Sciatic nerve (tissue), 2 donors: ENCODE measurements around the gene DAB2IP. TPM values are rescaled to one million over a fixed set of nuclear protein-coding genes. Genes with fewer than 3 reads are reported as not detected.
A peak's percentile ranks its signal among the peaks of the same experiment; 100 is the strongest.

Experiments
- ATAC-seq: fragments of 200-7000 bp; cut with Tn5 transposase; one replicate; pipeline ENCODE4 v1.9.1; 2020; ENCODE audit warnings: mild to moderate bottlenecking, moderate library complexity
- DNase-seq: peaks from one replicate; pipeline ENCODE4 v3.0.0-alpha.2; 2020; ENCODE audit warnings: low spot score
- intact Hi-C: fragments of 100-400 bp; cut with DNase I; formaldehyde crosslinking; loops from one replicate; pipeline ENCODE4 v1.14.2; 2022
- total RNA-seq: library from RNA; stranded (reverse); fragmentation: NEBNext Ultra II Directional; extraction: Animal tissue kit (Norgen Biotek cat#: 25700); gene quantifications from one replicate; pipeline ENCODE4 v1.2.1, GENCODE V29; 2021
- donor health status: DM: no; HTN: no; CAD: no.
- donor health status: DM: no; HTN: no; CAD: no.

DAB2IP gene
- total RNA-seq, 1 donor from 2014 or later: 70.7 TPM

DNA sequence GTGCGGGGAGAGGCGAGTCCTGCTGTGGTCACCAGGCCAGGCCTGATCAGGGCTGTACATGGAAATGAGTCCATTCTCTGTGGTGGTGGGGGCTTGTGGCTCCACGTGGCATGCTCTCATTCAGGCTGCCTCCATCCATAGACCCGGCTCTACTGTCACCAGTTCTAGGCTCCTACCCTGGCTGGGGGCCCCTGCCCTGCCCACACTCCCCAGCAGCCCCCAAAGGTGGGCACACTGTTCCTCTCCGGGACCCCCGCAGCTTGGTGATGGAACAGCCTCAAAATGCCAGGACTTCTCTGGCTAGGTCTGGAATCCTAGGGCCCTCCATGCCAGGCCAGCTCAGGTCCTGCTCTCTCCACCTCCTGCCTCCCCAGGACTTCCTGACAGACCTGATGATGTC lies 111.7 kb downstream of the DAB2IP start:
- ATAC-seq (no peak), DNase-seq (no peak)
- intact Hi-C loops: no loop called here

DNA sequence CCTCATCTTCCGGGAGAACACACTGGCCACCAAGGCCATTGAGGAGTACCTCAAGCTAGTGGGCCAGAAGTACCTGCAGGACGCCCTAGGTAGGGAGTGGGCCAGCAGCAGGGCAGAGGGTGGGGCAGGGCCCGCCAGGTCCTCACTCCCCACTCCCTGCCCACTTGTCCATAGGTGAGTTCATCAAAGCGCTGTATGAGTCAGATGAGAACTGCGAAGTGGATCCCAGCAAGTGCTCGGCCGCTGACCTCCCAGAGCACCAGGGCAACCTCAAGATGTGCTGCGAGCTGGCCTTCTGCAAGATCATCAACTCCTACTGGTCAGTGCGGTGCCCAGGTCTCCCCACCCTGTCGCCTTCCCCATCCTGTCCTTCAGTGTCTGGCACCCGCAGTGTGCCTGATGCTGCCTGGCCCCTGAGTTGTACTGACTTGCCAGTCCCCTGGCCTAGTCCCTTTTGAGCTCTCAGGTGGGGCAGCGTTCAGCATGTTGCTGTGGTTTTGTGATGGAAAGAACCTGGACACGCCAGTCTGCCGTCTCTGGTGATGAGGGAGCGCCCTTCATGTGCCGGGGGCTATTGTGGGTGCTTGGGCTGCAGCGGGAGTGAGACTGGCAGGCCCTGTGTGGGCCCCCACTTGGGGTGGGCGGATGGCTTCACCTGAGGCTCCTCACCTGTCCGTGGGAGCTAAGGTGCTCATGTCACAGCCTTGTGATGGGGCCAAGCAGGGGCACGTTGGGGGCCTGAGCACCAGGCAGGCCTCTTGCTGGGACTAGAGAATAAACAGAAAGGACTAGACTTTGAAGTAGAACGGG lies 112.3 kb downstream of the DAB2IP start:
- no peak for DNase-seq
- intact Hi-C loops: no loop called here
- ATAC-seq: no peak

DNA sequence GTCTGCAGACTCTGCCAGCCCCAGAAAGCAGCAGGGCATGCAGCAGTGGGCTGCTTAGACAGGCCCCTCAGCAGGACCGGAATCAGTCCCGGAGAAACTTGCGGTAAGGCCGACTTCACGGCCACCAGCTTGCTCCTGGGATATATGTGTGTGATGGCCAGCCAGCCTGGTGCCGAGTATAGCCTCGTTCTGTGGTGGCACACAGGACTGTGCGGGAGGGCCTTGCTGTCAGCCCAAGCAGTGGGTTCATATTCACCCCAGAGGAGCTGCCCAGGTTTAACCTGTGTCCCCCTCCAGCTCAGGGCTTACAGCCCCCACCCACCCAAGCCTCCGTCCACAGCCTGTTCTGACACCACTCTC lies 112.9 kb downstream of the DAB2IP start:
- ATAC-seq (no peak), DNase-seq (no peak)
- intact Hi-C loops: no loop called here

DNA sequence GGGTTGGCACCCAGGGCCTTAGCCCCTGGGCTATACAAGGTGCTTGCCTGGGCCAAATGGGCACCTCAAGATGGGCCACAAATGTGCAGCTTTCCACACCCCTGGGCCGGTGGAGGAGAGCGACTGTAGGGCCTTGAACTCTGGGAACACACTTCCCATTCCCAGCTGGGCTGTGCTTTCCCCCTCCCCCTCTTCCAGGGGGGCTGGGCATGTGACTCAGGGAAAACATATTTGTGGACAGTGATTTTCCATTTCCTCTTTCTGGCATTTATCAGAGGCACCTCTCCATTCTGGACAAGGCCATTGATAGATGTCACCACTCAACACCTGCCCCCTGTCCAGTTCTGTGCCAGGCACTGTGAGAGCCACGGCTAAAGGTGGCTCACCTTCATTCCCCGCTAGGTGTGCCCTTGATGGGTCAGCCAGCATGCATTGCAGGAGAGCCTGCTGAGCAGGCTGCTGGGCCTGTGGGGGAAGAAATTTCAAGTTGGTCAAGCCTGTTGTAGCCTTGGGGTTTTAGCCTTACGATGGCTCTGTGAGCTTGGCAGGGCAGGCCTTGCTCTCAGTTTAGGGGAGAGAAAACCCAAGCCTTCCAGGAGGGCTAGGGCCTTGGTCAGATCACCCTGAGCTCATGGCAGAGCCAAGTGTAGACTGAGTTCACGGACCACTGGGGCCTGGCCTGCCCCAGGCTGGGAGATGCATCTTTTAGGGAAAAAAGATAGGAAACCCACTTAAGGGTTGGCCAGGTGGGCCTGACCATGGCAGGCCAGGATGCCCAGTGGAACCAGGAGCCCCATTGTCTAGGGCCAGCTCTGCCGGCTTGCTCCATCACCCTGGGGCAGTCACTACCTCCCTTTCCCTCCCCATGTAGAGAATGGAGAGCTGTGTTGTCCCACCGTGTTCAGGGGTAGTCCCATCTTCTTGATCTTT lies 113.9 kb downstream of the DAB2IP start:
- ATAC-seq (peak; percentile 60), DNase-seq (no peak)
- intact Hi-C loops: no loop called here

DNA sequence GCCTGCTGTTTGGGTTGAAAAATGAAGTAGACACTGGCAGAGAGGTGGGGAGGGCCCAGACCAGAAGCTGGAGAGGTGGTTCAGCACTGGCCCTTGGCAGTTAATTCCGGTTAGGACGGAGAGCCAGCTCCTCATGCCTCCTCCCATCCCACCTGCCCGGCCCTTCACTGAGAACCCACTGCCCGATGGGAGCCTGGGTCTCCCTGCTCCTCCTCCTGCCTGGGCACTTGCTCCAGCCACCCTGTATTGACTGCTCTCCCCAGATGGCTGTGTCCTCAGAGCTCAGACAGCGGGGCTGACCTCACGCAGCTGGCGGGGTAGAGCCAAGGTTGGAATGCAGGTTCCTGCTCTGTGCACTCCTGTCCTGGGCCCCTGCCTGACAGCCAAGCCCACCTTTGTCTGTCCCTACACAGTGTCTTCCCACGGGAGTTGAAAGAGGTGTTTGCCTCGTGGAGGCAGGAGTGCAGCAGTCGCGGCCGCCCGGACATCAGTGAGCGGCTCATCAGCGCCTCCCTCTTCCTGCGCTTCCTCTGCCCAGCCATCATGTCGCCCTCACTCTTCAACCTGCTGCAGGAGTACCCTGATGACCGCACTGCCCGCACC lies 114.7 kb downstream of the DAB2IP start:
- no peak for DNase-seq
- no peak for ATAC-seq
- intact Hi-C loops: no loop called here

DNA sequence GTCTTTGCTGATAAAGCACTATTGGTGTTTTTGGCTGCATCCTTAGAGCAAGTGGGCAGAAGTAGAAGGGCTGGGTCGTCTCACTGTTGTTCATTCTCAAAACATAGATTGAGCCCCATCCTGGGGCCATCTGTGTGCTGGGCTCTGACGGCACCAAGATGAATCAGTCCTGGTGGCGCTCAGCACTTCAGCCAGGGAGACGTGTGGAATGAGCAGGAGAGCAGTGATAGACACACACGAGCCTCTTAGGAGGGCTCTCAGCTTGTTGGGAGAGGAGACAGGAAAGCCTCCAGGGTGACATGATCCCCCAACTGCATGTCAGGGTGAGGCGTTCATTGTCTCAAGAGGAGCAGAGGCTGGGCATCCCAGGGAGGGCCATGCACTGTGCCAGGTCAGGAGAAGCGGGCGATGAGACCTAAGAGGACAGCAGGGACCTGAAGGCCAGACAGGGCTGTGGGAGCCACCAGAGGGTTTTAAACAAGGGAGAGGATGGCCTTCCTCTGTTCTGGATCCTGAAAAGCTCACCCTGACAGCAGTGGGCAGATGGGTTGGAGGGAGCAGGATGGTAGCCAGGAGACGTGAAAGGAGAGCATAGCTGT lies 115.8 kb downstream of the DAB2IP start:
- ATAC-seq (no peak), DNase-seq (no peak)
- intact Hi-C loops: no loop called here

DNA sequence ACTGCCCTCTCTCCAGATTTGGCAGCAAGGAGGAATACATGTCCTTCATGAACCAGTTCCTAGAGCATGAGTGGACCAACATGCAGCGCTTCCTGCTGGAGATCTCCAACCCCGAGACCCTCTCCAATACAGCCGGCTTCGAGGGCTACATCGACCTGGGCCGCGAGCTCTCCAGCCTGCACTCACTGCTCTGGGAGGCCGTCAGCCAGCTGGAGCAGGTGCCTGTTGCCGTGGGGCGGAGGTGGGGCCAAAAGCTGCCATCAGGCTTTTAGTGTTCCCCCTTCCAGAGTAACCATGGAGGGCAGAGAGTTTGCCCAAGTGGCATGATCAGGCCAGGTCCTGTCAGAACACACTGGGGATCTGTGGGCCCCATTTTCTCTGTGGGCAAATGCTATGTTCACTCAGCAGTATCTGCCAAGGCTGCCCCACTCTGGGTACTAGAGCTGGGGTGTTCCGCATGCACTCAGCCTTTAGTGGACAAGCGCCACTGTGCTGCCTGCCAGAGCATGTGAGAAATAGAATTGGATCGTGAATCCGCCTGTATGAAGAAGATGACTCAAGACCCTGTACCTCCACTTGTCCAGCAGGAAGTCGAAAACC lies 117.1 kb downstream of the DAB2IP start:
- ATAC-seq (no peak), DNase-seq (no peak)
- intact Hi-C loops: no loop called here

DNA sequence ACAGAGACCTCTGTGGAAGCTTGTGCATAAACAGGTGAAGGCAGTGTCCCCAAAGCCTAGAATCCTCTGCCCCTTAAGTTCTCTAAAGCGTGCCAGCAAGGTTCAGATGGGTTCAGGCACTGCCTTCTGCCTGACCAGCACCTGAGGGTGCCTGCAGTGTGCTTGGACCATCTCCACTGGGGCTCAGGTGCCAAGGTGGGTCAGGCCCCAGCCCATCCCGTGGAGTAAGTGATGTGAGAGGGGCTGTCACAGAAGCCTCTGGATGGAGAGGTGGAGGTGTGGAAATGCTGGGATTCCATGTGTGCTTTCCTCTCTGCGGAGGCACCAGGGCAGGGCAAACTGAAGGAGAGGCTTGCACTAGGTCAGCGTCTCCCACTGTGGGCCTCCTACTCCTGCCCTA lies 118.5 kb downstream of the DAB2IP start:
- intact Hi-C loops: no loop called here
- ATAC-seq (no peak), DNase-seq (no peak)

DNA sequence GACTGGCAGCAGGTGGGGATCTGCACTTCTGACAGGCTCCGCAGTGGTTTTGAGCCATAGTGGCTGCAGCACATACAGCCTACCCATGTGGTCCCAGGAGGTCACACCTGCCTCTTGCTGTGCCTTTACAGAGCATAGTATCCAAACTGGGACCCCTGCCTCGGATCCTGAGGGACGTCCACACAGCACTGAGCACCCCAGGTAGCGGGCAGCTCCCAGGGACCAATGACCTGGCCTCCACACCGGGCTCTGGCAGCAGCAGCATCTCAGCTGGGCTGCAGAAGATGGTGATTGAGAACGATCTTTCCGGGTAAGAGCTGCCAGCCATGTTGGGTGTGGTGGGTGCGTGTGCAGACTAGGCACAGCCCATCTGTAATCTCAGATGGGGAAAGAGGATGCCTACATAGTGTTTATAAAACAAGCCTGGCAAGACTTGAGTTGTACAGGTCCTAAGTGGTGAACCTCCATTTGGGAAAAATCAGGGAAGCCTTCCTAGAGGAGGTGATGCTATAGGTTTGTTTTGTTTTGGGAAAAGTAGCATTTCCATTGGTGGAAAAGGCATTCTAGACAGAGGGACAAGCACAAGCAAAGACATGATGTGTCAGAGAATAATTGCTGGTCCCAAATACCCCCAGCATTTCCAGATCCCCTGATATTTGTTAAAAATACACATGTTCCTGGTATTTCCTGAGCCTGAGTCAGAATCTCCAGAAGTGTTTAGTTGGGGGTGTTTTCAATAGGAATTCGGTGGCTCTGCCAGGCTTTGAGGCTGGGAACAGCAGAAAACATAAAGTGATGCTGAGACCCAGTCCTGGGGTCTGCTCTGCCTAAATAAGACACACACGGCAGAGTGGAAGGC lies 119.2 kb downstream of the DAB2IP start:
- intact Hi-C loops: no loop called here
- ATAC-seq (no peak), DNase-seq (no peak)

DNA sequence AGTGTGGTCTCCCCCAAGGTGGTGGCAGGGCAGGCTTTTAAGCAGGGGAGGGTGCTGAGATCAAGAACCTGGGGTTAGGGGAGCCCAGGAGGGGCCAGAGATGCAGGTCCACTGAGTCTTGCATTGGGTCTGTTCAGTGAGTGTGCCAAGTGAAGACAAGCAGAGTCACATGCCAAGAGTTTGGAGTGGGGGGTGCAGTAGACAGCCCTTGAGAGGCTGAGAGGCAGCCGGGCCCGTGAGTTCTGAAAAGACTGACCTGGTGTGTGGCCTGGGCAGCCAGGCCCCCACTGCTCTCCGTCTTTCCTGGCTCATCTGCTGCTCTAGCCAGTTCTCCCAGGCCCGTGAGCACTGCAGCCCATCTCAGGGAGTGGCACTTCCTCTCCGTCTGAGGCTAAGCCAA lies 120.0 kb downstream of the DAB2IP start:
- DNase-seq (no peak), ATAC-seq (peak; percentile 66)
- intact Hi-C loops: no loop called here

DNA sequence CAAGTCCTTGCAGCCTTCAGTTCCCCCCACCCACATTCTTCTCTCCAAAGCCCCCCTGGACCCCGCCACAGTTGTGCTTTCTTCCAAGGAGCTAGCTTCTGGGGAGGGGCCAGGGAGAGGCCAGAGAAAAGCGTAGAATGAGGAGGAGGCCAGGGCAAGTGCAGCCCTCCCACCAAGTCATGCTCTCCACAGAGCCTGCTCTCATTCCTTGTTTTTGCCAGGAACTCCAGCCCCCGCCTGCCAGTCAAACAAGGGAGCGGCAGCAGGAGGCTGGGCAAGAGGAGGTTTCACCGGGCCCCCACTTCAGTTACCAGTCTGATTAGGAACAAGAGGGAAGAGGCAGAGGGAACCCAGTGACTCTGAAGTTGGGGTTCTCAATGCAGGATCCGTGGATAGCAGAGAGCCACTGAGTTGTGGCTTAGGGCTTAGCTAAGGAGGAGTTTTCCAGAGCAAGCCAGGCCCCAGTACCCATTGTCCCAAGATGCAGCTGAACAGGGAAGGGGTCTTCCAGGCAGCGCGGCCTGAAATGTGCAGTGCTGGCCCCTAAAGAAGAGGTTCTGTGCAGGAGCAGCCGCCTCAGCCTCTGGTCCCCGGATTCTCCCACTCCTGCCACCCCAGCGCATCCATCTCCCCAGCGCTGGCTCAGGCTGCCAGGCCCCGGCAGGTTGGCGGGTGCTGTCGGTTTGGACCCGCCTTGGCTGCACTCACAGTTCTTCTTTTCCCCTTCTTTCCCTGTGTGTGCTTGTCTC lies 120.6 kb downstream of the DAB2IP start:
- no peak for DNase-seq
- intact Hi-C loops: no loop called here
- ATAC-seq: peak; percentile 68

DNA sequence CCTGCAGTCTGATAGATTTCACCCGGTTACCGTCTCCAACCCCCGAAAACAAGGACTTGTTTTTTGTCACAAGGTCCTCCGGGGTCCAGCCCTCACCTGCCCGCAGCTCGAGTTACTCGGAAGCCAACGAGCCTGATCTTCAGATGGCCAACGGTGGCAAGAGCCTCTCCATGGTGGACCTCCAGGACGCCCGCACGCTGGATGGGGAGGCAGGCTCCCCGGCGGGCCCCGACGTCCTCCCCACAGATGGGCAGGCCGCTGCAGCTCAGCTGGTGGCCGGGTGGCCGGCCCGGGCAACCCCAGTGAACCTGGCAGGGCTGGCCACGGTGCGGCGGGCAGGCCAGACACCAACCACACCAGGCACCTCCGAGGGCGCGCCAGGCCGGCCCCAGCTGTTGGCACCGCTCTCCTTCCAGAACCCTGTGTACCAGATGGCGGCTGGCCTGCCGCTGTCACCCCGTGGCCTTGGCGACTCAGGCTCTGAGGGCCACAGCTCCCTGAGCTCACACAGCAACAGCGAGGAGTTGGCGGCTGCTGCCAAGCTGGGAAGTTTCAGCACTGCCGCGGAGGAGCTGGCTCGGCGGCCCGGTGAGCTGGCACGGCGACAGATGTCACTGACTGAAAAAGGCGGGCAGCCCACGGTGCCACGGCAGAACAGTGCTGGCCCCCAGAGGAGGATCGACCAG lies 121.3 kb downstream of the DAB2IP start:
- intact Hi-C loops: no loop called here
- peak; percentile 10 for ATAC-seq
- DNase-seq: no peak

DNA sequence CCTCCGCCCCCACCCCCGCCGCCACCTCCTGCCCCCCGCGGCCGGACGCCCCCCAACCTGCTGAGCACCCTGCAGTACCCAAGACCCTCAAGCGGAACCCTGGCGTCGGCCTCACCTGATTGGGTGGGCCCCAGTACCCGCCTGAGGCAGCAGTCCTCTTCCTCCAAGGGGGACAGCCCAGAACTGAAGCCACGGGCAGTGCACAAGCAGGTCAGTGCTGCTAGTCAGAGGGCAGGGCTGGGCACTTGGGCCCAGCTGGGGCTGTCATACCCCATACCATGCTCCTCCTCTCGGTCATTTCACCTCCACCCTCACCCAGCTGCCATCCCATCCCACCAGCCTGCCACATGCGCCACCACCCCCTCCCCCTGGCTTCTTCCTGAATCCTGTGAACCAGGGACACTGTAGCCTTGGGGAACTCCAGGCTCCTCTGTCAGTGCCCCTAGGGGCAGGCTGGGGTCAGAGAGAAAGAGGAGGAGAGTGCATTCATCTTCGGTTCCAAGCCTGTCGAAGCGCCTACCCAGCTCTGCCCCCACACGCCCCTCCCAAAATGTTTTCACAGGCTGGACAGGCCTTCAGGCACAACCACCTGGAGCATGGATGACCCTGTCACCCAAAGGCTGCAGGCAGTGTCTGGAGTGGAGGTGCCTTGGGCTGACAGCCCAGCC lies 122.0 kb downstream of the DAB2IP start:
- intact Hi-C loops: no loop called here
- ATAC-seq: no peak
- DNase-seq: peak; percentile 63

DNA sequence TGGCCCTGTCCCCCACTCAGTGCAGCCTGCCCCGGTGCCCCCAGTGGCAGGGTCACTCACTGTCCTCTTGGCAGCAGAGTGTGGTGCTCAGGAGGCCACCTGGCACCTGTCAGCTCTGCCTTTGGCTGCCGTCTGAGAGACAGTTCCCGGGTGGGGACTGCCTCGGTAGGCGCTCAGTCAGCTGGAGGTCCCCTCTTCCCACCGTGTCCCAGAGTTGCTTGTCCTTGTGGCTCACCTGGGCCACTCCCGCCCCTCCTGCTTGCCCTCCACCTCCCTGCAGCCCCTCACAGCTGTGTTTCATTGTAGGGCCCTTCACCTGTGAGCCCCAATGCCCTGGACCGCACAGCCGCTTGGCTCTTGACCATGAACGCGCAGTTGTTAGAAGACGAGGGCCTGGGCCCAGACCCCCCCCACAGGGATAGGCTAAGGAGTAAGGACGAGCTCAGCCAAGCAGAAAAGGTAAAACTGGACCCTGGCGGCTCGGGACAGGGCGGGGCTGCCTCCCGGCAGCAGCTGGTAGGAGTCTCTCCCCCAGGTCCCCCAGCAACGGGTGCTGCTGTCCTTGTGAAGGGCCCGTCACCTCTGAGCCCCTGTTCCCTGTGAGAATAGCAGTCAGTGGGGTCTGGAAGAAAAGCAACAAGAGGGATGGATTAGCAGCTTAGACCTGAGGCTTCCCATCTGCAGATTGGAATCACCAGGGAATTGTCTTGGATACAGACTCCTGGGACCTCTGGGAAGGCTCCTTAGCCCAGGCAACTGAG lies 122.7 kb downstream of the DAB2IP start:
- DNase-seq: peak; percentile 57
- intact Hi-C loops: no loop called here
- ATAC-seq: no peak

DNA sequence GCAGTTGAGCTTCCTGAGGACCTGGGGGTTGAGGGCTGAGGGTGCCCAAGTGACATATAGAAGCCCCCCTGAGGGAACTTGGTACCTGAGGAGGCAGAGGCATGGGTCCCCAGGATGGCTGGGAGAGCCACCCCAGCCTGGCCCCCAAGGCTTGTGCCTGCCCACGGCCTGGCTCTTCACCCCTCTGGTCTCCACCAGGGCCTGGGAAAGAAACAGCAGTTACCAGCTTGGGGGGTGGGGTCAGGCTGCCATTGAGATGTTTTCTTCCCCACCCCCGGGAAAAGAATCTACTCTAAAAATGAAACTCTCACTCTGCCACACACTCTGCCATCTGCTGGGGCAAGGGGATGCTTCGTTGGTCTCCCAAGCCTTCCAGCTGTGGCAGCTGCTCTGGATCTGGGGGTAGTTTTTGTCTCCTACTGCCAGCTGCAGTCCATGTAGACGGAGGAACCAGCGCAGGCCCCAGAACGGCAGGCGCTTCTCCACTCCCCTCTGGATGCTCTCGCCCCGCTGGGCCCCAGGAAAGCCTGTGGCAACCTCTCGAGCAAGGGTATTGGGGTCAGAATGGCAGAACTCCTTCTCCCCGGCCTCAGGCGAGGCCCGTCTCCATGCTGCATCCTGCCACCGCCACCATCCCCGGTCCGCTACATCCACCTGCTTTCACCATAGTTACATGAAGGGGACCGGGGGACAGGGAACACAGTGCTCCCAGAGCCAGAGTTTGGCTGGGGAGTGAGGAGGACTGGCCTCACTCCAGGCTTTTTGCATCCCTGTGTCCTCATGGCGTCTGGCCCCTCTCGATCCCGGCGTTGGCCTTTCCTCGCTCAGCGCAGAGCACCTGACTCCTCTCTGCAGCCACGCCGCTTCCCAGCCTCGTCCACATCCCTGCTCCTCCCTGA lies 123.5 kb downstream of the DAB2IP start:
- ATAC-seq (no peak), DNase-seq (peak; percentile 48)
- intact Hi-C loops: no loop called here
